CD4-positive, CD25-positive, alpha-beta regulatory T cell (primary cell): ENCODE data around the gene TMCC2. TPM values are rescaled to one million over a fixed set of nuclear protein-coding genes. Genes with fewer than 3 reads are reported as not detected.
A peak's percentile ranks its signal among the peaks of the same experiment; 100 is the strongest.

Source experiments
- ATAC-seq, 2 donors: fragments of 150-1000 bp; cut with Tn5 transposase; one replicate each; pipeline ENCODE4 v1.10.0; 2021; ENCODE audit warnings: low read depth in 2 of 2, moderate number of reproducible peaks in 2 of 2, moderate library complexity in 1 of 2
- DNase-seq, 3 donors: peaks; one replicate each; pipeline versions ENCODE4 v3.0.0 to v3.0.0-alpha.2; 2012 to 2022; ENCODE audit warnings: mixed read lengths in 1 of 3
- H3K27ac ChIP-seq: one replicate; pipeline ENCODE4 v1.7.0; 2013; ENCODE audit warnings: mild to moderate bottlenecking, low read length; ENCODE audit not compliant: insufficient read depth, poor library complexity, severe bottlenecking
- H3K27me3 ChIP-seq: one replicate; pipeline ENCODE4 v1.7.0; 2013; ENCODE audit warnings: low read length; ENCODE audit not compliant: control insufficient read depth, insufficient read depth
- H3K36me3 ChIP-seq: one replicate; pipeline ENCODE4 v1.7.0; 2013; ENCODE audit warnings: mild to moderate bottlenecking, low read length, moderate library complexity; ENCODE audit not compliant: control insufficient read depth, insufficient read depth
- H3K4me1 ChIP-seq: 2 replicates; pipeline ENCODE4 v1.7.0; 2013; ENCODE audit warnings: mild to moderate bottlenecking, low read length; ENCODE audit not compliant: insufficient read depth, control insufficient read depth, poor library complexity, severe bottlenecking
- H3K4me3 ChIP-seq: one replicate; pipeline ENCODE4 v1.7.0; 2013; ENCODE audit warnings: low read depth, mild to moderate bottlenecking, low read length, moderate library complexity
- H3K9me3 ChIP-seq, 2 experiments: 1 replicate in 1 of 2; 2 replicates in 1 of 2; pipeline ENCODE4 v1.7.0; 2013; ENCODE audit warnings: low read length in 2 of 2, mild to moderate bottlenecking in 1 of 2, moderate library complexity in 1 of 2; ENCODE audit not compliant: control insufficient read depth in 2 of 2
- H3K27ac Mint-ChIP-seq, 3 donors: one replicate each; pipeline ENCODE4 v1.8.0; 2020 to 2022; ENCODE audit warnings: mild to moderate bottlenecking in 3 of 3, mixed read lengths in 3 of 3, moderate library complexity in 2 of 3
- H3K27me3 Mint-ChIP-seq: one replicate; pipeline ENCODE4 v1.8.0; 2022; ENCODE audit warnings: mild to moderate bottlenecking, mixed read lengths
- H3K36me3 Mint-ChIP-seq: one replicate; pipeline ENCODE4 v1.8.0; 2020; ENCODE audit warnings: mixed read lengths
- H3K4me1 Mint-ChIP-seq, 4 donors: one replicate each; pipeline ENCODE4 v1.8.0; 2020 to 2022; ENCODE audit warnings: mixed read lengths in 4 of 4, mild to moderate bottlenecking in 1 of 4
- H3K4me3 Mint-ChIP-seq, 4 donors: one replicate each; pipeline ENCODE4 v1.8.0; 2020 to 2022; ENCODE audit warnings: mild to moderate bottlenecking in 4 of 4, mixed read lengths in 4 of 4, moderate library complexity in 3 of 4
- H3K9me3 Mint-ChIP-seq, 7 donors: one replicate each; pipeline ENCODE4 v1.8.0; 2020 to 2022; ENCODE audit warnings: mixed read lengths in 7 of 7, mild to moderate bottlenecking in 3 of 7, moderate library complexity in 2 of 7
- polyA plus RNA-seq, 4 donors: library from polyadenylated mRNA; unstranded; fragments of 300-500 nt; fragmentation: Illumina TruSeq; gene quantifications; one replicate each; pipeline ENCODE4 v1.2.3, GENCODE V29; 2021
- total RNA-seq: library from RNA; stranded (reverse); gene quantifications from one replicate; pipeline ENCODE4 v1.2.3, GENCODE V29; 2022

The TMCC2 gene
- total and polyA plus RNA-seq, 5 donors from 2014 or later, result 0.22 to 1.8 (median 0.31) TPM

DNA sequence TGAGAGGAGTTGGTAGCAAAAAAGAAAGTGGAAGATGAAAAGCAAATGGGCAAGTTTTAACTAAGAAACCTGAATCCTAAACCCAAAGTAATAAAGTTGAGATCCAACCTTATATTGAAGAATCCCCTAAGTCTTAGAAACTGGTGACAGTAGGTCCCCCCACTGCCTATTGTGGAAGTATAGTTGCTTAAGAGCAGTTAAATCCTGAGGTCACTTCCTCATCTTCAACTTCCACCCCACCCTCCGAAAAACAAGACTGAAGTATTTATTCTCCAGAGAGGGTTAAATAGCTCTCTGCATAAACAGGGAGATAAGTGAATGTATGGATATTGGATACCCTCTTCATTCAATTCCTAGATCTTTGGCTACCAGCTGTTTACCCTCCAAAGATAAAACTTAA is 13.0 kb upstream of the TMCC2 start:
- Histone ChIP-seq H3K27me3 (no peaks in the 10 kb centered on the region), H3K36me3 (no peaks in the 10 kb centered on the region), H3K4me1 (peaks cover 15% of the 10 kb centered on the region), H3K27ac (no peak overlapping the region), H3K9me3 (no peaks in the 10 kb centered on the region), H3K4me3 (no peak overlapping the region)
- Mint-ChIP-seq H3K36me3 (peaks cover 4% of the 10 kb centered on the region), H3K4me1 (peaks cover 11 to 28% (median 17%) of the 10 kb centered on the region in 4 donors), H3K27ac (no peak overlapping the region), H3K27me3 (peaks cover 28% of the 10 kb centered on the region), H3K4me3 (no peak overlapping the region), H3K9me3 (peaks cover 0 to 1% (median 0%) of the 10 kb centered on the region in 7 donors)
- no peak for ATAC-seq
- DNase-seq, result no peak

DNA sequence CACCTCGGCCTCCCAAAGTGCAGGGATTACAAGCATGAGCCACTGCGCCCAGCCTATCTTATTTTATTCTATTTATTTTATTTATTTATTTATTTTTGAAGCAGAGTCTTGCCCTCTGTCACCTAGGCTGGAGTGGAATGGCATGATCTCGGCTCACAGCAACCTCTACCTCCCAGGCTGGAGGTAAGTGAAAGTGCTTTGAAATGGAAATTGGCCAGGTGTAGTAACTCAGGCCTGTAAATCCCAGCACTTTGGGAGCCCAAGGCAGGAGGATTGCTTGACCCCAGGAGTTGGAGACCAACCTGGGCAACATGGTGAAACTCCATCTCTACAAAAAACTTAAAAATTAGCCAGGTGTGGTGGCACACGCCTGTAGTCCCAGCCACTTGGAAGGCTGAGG is 11.2 kb upstream of the TMCC2 start:
- Histone ChIP-seq H3K4me1 (peaks cover 5% of the 10 kb centered on the region), H3K27me3 (no peaks in the 10 kb centered on the region), H3K36me3 (no peaks in the 10 kb centered on the region), H3K4me3 (no peak overlapping the region), H3K27ac (no peak overlapping the region), H3K9me3 (no peaks in the 10 kb centered on the region)
- Mint-ChIP-seq H3K4me3 (no peak overlapping the region), H3K4me1 (peaks cover 3 to 13% (median 8%) of the 10 kb centered on the region in 4 donors), H3K27ac (no peak overlapping the region), H3K36me3 (peaks cover 2% of the 10 kb centered on the region), H3K27me3 (peaks cover 31% of the 10 kb centered on the region), H3K9me3 (peaks cover 0 to 1% (median 0%) of the 10 kb centered on the region in 7 donors)
- ATAC-seq (no peak), DNase-seq (no peak)

DNA sequence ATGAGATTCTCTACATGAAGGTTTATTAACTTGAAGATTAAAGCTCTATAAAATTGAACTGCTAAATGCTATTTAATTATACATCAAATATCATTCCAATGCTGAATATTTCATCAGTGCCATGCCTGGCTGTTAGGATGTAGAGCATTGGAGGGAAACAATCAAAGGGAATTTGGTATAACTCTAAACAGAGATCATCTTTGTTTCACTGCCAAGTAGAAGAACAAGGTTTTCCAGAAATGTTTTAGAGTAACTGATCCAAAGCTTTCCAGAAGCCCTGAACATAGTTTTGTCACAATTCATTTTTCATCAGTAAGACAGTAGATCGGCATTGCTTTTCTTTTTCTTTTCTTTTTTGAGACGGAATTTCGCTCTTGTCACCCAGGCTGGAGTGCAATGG is 10.3 kb upstream of the TMCC2 start:
- Mint-ChIP-seq H3K9me3 (peaks cover 0 to 1% (median 0%) of the 10 kb centered on the region in 7 donors), H3K4me3 (no peak overlapping the region), H3K27ac (no peak overlapping the region), H3K36me3 (no peaks in the 10 kb centered on the region), H3K27me3 (peaks cover 37% of the 10 kb centered on the region), H3K4me1 (peaks cover 0 to 4% (median 2%) of the 10 kb centered on the region in 4 donors)
- Histone ChIP-seq H3K4me1 (no peaks in the 10 kb centered on the region), H3K4me3 (no peak overlapping the region), H3K27ac (no peak overlapping the region), H3K27me3 (no peaks in the 10 kb centered on the region), H3K36me3 (no peaks in the 10 kb centered on the region), H3K9me3 (no peaks in the 10 kb centered on the region)
- DNase-seq (no peak), ATAC-seq (no peak)

DNA sequence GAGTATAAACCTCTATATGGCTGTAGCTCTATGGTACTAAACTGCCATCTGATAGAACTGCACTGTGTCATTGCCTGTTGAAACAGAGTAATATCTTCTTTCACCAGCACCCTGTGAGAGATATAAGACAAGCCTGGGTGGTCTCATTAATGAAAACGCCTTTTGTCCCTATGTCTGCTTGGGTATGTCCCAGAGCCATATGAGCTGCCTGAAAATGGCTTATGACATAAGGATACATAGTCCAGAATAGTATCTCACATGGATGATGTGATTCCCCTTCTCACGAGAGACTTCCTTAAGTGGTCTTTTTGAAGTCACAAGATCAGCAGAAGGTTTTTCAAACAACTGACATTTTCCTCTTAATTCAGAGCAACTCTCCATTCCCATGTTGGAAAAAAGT is 7.3 kb upstream of the TMCC2 start:
- ATAC-seq, result no peak

DNA sequence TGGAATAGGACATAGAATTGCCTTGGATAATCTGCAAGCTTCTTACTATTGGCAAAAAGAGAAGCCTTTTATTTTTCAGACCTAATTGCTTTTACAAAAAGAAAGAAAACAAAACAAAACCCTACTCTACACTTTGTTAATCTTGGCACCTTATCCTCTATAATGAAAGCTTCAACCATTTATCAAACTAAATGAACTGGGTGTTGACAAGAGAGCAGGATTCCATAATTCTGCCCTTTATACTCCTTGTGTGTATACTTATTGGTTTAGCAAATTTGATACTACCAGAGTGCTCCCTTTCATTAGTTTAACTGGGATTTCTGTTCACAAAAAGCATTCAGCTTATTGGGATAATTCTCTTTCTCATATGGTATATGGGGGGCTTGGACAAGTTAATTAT is 3.0 kb upstream of the TMCC2 start:
- H3K9me3 ChIP-seq, result no peaks in the 10 kb centered on the region
- DNase-seq (no peak), ATAC-seq (no peak)
- no peaks in the 10 kb centered on the region for H3K36me3 ChIP-seq
- H3K4me3 ChIP-seq, result no peak overlapping the region
- peaks cover 37% of the 10 kb centered on the region for H3K27me3 ChIP-seq
- H3K36me3 Mint-ChIP-seq, result no peaks in the 10 kb centered on the region
- no peak overlapping the region for H3K27ac Mint-ChIP-seq
- peaks cover 81% of the 10 kb centered on the region for H3K27me3 Mint-ChIP-seq
- H3K4me1 Mint-ChIP-seq, result peaks cover 0 to 21% (median 17%) of the 10 kb centered on the region in 4 donors
- H3K4me1 ChIP-seq, result peaks cover 21% of the 10 kb centered on the region
- H3K9me3 Mint-ChIP-seq, result peaks cover 0 to 3% (median 0%) of the 10 kb centered on the region in 7 donors
- no peak overlapping the region for H3K27ac ChIP-seq
- H3K4me3 Mint-ChIP-seq, result no peak overlapping the region

More for the DNA sequence above, 7.3 kb upstream of the TMCC2 start:
- no peaks in the 10 kb centered on the region for H3K36me3 ChIP-seq
- H3K27me3 ChIP-seq, result peaks cover 17% of the 10 kb centered on the region
- no peaks in the 10 kb centered on the region for H3K4me1 Mint-ChIP-seq
- no peak for DNase-seq
- H3K9me3 Mint-ChIP-seq, result peaks cover 0 to 3% (median 0%) of the 10 kb centered on the region in 7 donors
- no peak overlapping the region for H3K4me3 Mint-ChIP-seq
- no peak overlapping the region for H3K27ac Mint-ChIP-seq
- H3K27ac ChIP-seq, result no peak overlapping the region
- no peak overlapping the region for H3K4me3 ChIP-seq
- H3K4me1 ChIP-seq, result no peaks in the 10 kb centered on the region
- H3K36me3 Mint-ChIP-seq, result no peaks in the 10 kb centered on the region
- H3K9me3 ChIP-seq, result no peaks in the 10 kb centered on the region
- peaks cover 59% of the 10 kb centered on the region for H3K27me3 Mint-ChIP-seq

GRCh38 chr1:205225901-205226765 is 1.6 kb upstream of the TMCC2 start:
- Mint-ChIP-seq H3K36me3 (no peaks in the 10 kb centered on the region), H3K27ac (no peak overlapping the region), H3K9me3 (peaks cover 0 to 3% (median 0%) of the 10 kb centered on the region in 7 donors), H3K4me1 (peaks cover 0 to 27% (median 22%) of the 10 kb centered on the region in 4 donors), H3K27me3 (peaks cover 81% of the 10 kb centered on the region), H3K4me3 (peak overlapping the region in 2 of 4 donors; percentile 29 to 48)
- H3K27ac ChIP-seq, result no peak overlapping the region
- H3K4me1 ChIP-seq, result peaks cover 28% of the 10 kb centered on the region
- no peak for ATAC-seq
- no peaks in the 10 kb centered on the region for H3K9me3 ChIP-seq
- peaks cover 47% of the 10 kb centered on the region for H3K27me3 ChIP-seq
- H3K4me3 ChIP-seq, result no peak overlapping the region
- DNase-seq, result no peak
- H3K36me3 ChIP-seq, result no peaks in the 10 kb centered on the region

DNA sequence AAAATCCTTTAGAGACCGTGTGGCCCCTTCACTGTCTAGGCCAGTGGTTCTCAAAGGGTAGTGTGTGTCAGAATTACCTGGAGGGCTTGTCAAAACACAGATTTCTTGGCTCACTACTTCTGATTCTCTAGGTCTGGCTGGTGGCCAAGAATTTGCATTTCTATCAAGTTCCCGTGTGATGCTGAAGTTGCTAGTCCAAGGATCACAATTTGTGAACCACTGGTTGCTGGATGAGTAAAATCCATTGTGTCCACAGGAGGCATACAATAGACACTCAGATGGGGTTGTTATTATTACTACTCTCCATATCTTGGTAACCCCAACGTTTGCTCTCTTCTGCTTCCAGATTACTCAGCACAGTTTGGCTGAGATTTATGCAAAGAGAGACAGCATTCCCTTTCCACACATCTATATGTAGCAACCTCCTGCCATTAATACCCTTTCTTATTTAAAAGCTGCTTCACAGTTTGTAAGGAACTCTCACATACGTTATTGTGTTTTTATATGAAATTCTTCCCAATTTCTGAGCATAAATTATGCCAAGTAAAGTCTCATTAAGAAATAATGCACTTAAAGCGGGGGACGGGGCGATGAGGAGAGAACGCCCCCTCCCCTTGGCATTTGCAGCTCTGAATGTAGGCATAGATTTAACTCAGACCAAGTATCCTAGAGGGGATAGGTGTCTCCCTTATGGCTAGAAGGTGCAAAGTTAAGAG is 720 bp upstream of the TMCC2 start:
- Mint-ChIP-seq H3K4me3 (peak overlapping the region; percentile 14 to 91 (median 80)), H3K27me3 (peaks cover 73% of the 10 kb centered on the region), H3K4me1 (peaks cover 0 to 27% (median 22%) of the 10 kb centered on the region in 4 donors), H3K27ac (peak overlapping the region in 1 of 3 donors; percentile 3), H3K9me3 (peaks cover 0 to 3% (median 0%) of the 10 kb centered on the region in 7 donors), H3K36me3 (no peaks in the 10 kb centered on the region)
- H3K4me3 ChIP-seq, result peak overlapping the region; percentile 6
- no peaks in the 10 kb centered on the region for H3K36me3 ChIP-seq
- H3K9me3 ChIP-seq, result no peaks in the 10 kb centered on the region
- H3K27me3 ChIP-seq, result peaks cover 47% of the 10 kb centered on the region
- ATAC-seq (no peak), DNase-seq (no peak)
- H3K4me1 ChIP-seq, result peaks cover 28% of the 10 kb centered on the region
- H3K27ac ChIP-seq, result no peak overlapping the region
